ENCODE results near the gene RNF208.

DNA sequence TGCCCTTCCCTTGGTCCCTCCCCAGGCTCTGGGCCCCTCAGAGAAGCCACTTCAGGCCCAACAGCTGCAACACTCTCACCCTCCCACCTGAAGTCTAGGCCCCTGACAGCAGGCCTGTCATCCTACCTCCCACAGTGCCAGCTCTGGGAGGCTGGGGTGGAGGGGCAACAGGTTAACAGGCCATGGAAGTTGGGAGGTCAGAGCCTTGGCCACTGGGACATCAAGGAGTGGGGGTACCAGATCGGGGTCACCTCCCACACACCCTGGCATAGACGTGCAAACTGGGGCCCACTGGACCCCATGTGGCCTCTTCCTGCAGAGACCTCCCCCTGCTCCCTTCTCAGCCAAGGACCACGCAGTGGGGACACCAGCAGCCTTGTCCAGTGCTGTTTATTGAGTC lies 30.8 kb downstream of the RNF208 start:
- TF ChIP-seq, protein P1, sequence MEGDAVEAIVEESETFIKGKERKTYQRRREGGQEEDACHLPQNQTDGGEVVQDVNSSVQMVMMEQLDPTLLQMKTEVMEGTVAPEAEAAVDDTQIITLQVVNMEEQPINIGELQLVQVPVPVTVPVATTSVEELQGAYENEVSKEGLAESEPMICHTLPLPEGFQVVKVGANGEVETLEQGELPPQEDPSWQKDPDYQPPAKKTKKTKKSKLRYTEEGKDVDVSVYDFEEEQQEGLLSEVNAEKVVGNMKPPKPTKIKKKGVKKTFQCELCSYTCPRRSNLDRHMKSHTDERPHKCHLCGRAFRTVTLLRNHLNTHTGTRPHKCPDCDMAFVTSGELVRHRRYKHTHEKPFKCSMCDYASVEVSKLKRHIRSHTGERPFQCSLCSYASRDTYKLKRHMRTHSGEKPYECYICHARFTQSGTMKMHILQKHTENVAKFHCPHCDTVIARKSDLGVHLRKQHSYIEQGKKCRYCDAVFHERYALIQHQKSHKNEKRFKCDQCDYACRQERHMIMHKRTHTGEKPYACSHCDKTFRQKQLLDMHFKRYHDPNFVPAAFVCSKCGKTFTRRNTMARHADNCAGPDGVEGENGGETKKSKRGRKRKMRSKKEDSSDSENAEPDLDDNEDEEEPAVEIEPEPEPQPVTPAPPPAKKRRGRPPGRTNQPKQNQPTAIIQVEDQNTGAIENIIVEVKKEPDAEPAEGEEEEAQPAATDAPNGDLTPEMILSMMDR (IDR thresholded peaks at IDR 0.05; ENCODE audit: borderline replicate concordance, extremely low read depth, low read length, poor library complexity, severe bottlenecking) = no peak
- TF ChIP-seq EZH2 (IDR thresholded peaks at IDR 0.05; ENCODE audit: borderline replicate concordance, low read depth, low read length, severe bottlenecking) = no peak
